SK-N-SH (cell line): ENCODE results near the gene ASIC2. TPM values are rescaled to one million over a fixed set of nuclear protein-coding genes. Genes with fewer than 3 reads are reported as not detected.

Source experiments
- CTCF ChIA-PET: fragments of 300-600, 350-600 bp; formaldehyde crosslinking; extraction: SDS; loops from one replicate; lab custom pipeline; 2021; lab: Yijun Ruan, JAX
- POLR2A ChIA-PET: fragments of 350-600 bp; sonication (Branson Sonifier 250); formaldehyde crosslinking; extraction: SDS; loops from one replicate; lab custom pipeline; 2020; ENCODE audit warnings: antibody characterized with exemption, inconsistent platforms; lab: Yijun Ruan, JAX
- DNase-seq: peaks from one replicate; pipeline ENCODE4 v3.0.0; 2012
- H2AFZ ChIP-seq: fragments of 200-600 bp; sonication (generic); 2 replicates; pipeline ENCODE4 v1.8.1; 2016; ENCODE audit warnings: antibody characterized with exemption, mild to moderate bottlenecking, low read depth
- H3F3A ChIP-seq: fragments of 200-600 bp; sonication (generic); replicated peaks from 2 replicates; pipeline ENCODE3; 2016; ENCODE audit warnings: antibody characterized with exemption, mild to moderate bottlenecking; ENCODE audit not compliant: insufficient read depth
- H3K27ac ChIP-seq, 2 experiments: fragments of 200-500 bp in 1 of 2; fragments of 200-600 bp in 1 of 2; sonication (Bioruptor generic) in 1 of 2; sonication (generic), shearing (Covaris generic) in 1 of 2; 2 replicates each; pipeline versions ENCODE4 v1.5.1 to v1.6.1; 2014 to 2016; ENCODE audit warnings: low read depth in 2 of 2, inconsistent platforms in 1 of 2, low read length in 1 of 2, mild to moderate bottlenecking in 1 of 2, mixed read lengths in 1 of 2
- H3K27me3 ChIP-seq: fragments of 200-600 bp; sonication (generic), shearing (Covaris generic); 2 replicates; pipeline ENCODE4 v1.6.1; 2016; ENCODE audit warnings: mixed run types; ENCODE audit not compliant: insufficient read depth
- H3K36me3 ChIP-seq, 2 experiments: fragments of 200-500 bp in 1 of 2; fragments of 200-600 bp in 1 of 2; sonication (Bioruptor generic) in 1 of 2; sonication (generic) in 1 of 2; replicated peaks in 1 of 2; 2 replicates each; pipeline versions ENCODE3 to v1.5.1; 2014 to 2016; ENCODE audit warnings: low read length in 1 of 2, mild to moderate bottlenecking in 1 of 2; ENCODE audit not compliant: insufficient read depth in 2 of 2, control insufficient read depth in 1 of 2
- H3K4me1 ChIP-seq, 2 experiments: fragments of 200-500 bp in 1 of 2; fragments of 200-600 bp in 1 of 2; sonication (Bioruptor generic) in 1 of 2; sonication (generic), shearing (Covaris generic) in 1 of 2; 2 replicates each; pipeline versions ENCODE4 v1.5.1 to v1.6.1; 2014 to 2016; ENCODE audit warnings: low read depth in 1 of 2, low read length in 1 of 2, mixed run types in 1 of 2; ENCODE audit not compliant: insufficient read depth in 2 of 2, control insufficient read depth in 1 of 2
- H3K4me2 ChIP-seq: fragments of 200-600 bp; sonication (generic), shearing (Covaris generic); 2 replicates; pipeline ENCODE4 v1.6.1; 2017; ENCODE audit warnings: mixed run types
- H3K4me3 ChIP-seq, 2 experiments: fragments of 200-500 bp in 1 of 2; fragments of 200-600 bp in 1 of 2; sonication (Bioruptor generic) in 1 of 2; sonication (generic), shearing (Covaris generic) in 1 of 2; 2 replicates each; pipeline versions ENCODE4 v1.5.1 to v1.8.1; 2014 to 2016; ENCODE audit warnings: low read depth in 2 of 2, inconsistent platforms in 1 of 2, low read length in 1 of 2, mild to moderate bottlenecking in 1 of 2, mixed read lengths in 1 of 2, moderate library complexity in 1 of 2
- H3K79me2 ChIP-seq: fragments of 200-600 bp; sonication (generic); 2 replicates; pipeline ENCODE4 v1.8.1; 2017; ENCODE audit warnings: mild to moderate bottlenecking; ENCODE audit not compliant: insufficient read depth
- H3K9ac ChIP-seq: fragments of 200-600 bp; sonication (generic); 2 replicates; pipeline ENCODE4 v1.6.1; 2017; ENCODE audit warnings: mixed run types
- H3K9me2 ChIP-seq: fragments of 200-600 bp; sonication (generic); 2 replicates; pipeline ENCODE4 v1.6.1; 2017; ENCODE audit warnings: mixed run types
- H3K9me3 ChIP-seq: fragments of 200-600 bp; sonication (generic); 2 replicates; pipeline ENCODE4 v1.6.1; 2017; ENCODE audit warnings: mixed run types, mild to moderate bottlenecking, moderate library complexity
- H4K20me1 ChIP-seq: fragments of 200-600 bp; sonication (generic); 2 replicates; pipeline ENCODE4 v1.6.1; 2017; ENCODE audit warnings: mild to moderate bottlenecking, mixed run types; ENCODE audit not compliant: insufficient read depth
- CHD2 ChIP-seq: fragments of 150-350 bp; IDR thresholded peaks from 2 replicates; pipeline ENCODE4 v1.6.1; 2018; ENCODE audit warnings: low read length; ENCODE audit not compliant: partially characterized antibody
- CTCF ChIP-seq: fragments of 200-600 bp; sonication (generic); IDR thresholded peaks from 2 replicates; pipeline ENCODE4 v1.6.1; 2017; ENCODE audit warnings: antibody characterized with exemption, mild to moderate bottlenecking, moderate library complexity
- EP300 ChIP-seq, 2 experiments: IDR thresholded peaks; 2 replicates each; pipeline versions ENCODE4 v1.4.0 to v1.6.1; 2012; ENCODE audit warnings: borderline replicate concordance in 1 of 2, low read depth in 1 of 2, low read length in 1 of 2
- EZH2phosphoT487 ChIP-seq: fragments of 200-600 bp; sonication (generic); IDR thresholded peaks from 2 replicates; pipeline ENCODE4 v1.6.1; 2017; ENCODE audit warnings: low read depth, mixed run types, mild to moderate bottlenecking, antibody characterized with exemption, moderate library complexity, borderline replicate concordance
- FOXJ3 ChIP-seq: sonication (generic); formaldehyde crosslinking; IDR thresholded peaks from 2 replicates; pipeline ENCODE4 v1.5.1; 2020; ENCODE audit warnings: mild to moderate bottlenecking, missing genetic modification reagents
- FOXM1 ChIP-seq: IDR thresholded peaks from 2 replicates; pipeline ENCODE4 v1.4.0; 2012; ENCODE audit warnings: low read depth, mild to moderate bottlenecking
- IRF3 ChIP-seq: fragments of 150-350 bp; IDR thresholded peaks from 2 replicates; pipeline ENCODE4 v1.6.1; 2016; ENCODE audit warnings: mild to moderate bottlenecking, low read depth, low read length
- JUND ChIP-seq: IDR thresholded peaks from 2 replicates; pipeline ENCODE4 v1.4.0; 2012
- NRF1 ChIP-seq: IDR thresholded peaks from 2 replicates; pipeline ENCODE4 v1.6.1; 2012; ENCODE audit warnings: low read depth, mild to moderate bottlenecking, low read length
- PBX3 ChIP-seq: IDR thresholded peaks from 2 replicates; pipeline ENCODE4; 2012
- RCOR1 ChIP-seq: fragments of 150-350 bp; IDR thresholded peaks from 2 replicates; pipeline ENCODE4 v1.6.1; 2017; ENCODE audit warnings: antibody characterized with exemption, low read length
- REST ChIP-seq: IDR thresholded peaks from 2 replicates; pipeline ENCODE4 v1.6.1; 2012; ENCODE audit warnings: mild to moderate bottlenecking, low read depth, low read length, moderate library complexity
- RFX5 ChIP-seq: IDR thresholded peaks from 2 replicates; pipeline ENCODE4 v1.6.1; 2012; ENCODE audit warnings: mild to moderate bottlenecking, improper control_type of control experiment, low read length
- RXRA ChIP-seq: IDR thresholded peaks from 2 replicates; pipeline ENCODE4 v1.4.0; 2012; ENCODE audit warnings: low read depth, mild to moderate bottlenecking, borderline replicate concordance
- SMC3 ChIP-seq: IDR thresholded peaks from 2 replicates; pipeline ENCODE4 v1.6.1; 2012; ENCODE audit warnings: low read depth, low read length, improper control_type of control experiment
- TCF12 ChIP-seq: IDR thresholded peaks from 2 replicates; pipeline ENCODE4 v1.4.0; 2012
- USF1 ChIP-seq: IDR thresholded peaks from 2 replicates; pipeline ENCODE4 v1.4.0; 2012; ENCODE audit warnings: low read depth, borderline replicate concordance
- ZBTB33 ChIP-seq: IDR thresholded peaks from 2 replicates; pipeline ENCODE4 v1.4.0; 2012; ENCODE audit warnings: low read depth, borderline replicate concordance
- WGBS: methylation state at CpG from one replicate; pipeline ENCODE4 v1.1.6; 2017; ENCODE audit warnings: low lambda C conversion rate; 5-methylcytosine and 5-hydroxymethylcytosine counted together
- polyA plus RNA-seq, 3 experiments: library from polyadenylated mRNA; depleted of rRNA; stranded (reverse); fragments of >200 nt; gene quantifications; 2 replicates each; pipeline ENCODE4 v1.2.3, GENCODE V29; 2012

The ASIC2 gene
- polyA plus RNA-seq, 1 of the 3 experiments (the other 2 are of a cell fraction): 0.08 TPM

- TF ChIP-seq ZBTB33 (no peak), TCF12 (no peak)
- TF ChIP-seq, all 33 proteins: peak for 0
These were observed 268.2 kb downstream of the ASIC2 start (continued) for GRCh38 chr17:33024688-33025486.

- no peak for DNase-seq
- no peaks in the 10 kb centered on the region for H3K9me3 ChIP-seq
- no peak overlapping the region for H3K4me3 ChIP-seq
- WGBS: 51% methylated on average over 3 of the region's 3 CpGs
- POLR2A ChIA-PET: no interaction called here
- no peaks in the 10 kb centered on the region for H3K79me2 ChIP-seq
- H3K4me1 ChIP-seq: no peaks in the 10 kb centered on the region
- H3K9ac ChIP-seq: no peak overlapping the region
- no peaks in the 10 kb centered on the region for H3K9me2 ChIP-seq
- H3K27ac ChIP-seq: no peak overlapping the region
- no peaks in the 10 kb centered on the region for H4K20me1 ChIP-seq
- H3F3A ChIP-seq: no peaks in the 10 kb centered on the region
- CTCF ChIA-PET: interaction anchor here (4.0 kb wide), 1 partner anchor 16 kb away, joined by 18 read pairs; no protein-coding TSS in a partner anchor
- no peaks in the 10 kb centered on the region for H3K36me3 ChIP-seq
- no peak overlapping the region for H2AFZ ChIP-seq
- no peak overlapping the region for H3K4me2 ChIP-seq
- H3K27me3 ChIP-seq: no peaks in the 10 kb centered on the region
- TF ChIP-seq SMC3 (no peak), CHD2 (no peak), FOXJ3 (CRISPR knock-in tag) (no peak), EP300 (IDR thresholded peaks at IDR 0.05; ENCODE audit: borderline replicate concordance in 1 of 2, low read depth in 1 of 2, low read length in 1 of 2) (no peak), NRF1 (no peak), REST (no peak), EZH2phosphoT487 (no peak), PBX3 (no peak), CTCF (no peak), RCOR1 (no peak), RFX5 (no peak), USF1 (no peak), FOXM1 (no peak), IRF3 (no peak), JUND (no peak), RXRA (no peak)
These were observed 269.3 kb downstream of the ASIC2 start for GRCh38 chr17:33023790-33024189.
